K562 (cell line): ENCODE data around the gene ZNF862. TPM values are rescaled to one million over a fixed set of nuclear protein-coding genes. Genes with fewer than 3 reads are reported as not detected.

Experiments used
- ATF3 ChIP-seq, 2 experiments: fragments of 450-650 bp in 1 of 2; sonication (generic) in 1 of 2; formaldehyde crosslinking in 1 of 2; IDR thresholded peaks in 1 of 2; conservative IDR thresholded peaks in 1 of 2; 2 replicates each; pipeline versions ENCODE4 v1.6.1 to v1.8.1; 2016 to 2023; ENCODE audit warnings: mild to moderate bottlenecking in 2 of 2, moderate library complexity in 2 of 2, inconsistent platforms in 1 of 2, missing genetic modification reagents in 1 of 2
- BDP1 ChIP-seq: IDR thresholded peaks from 3 replicates; pipeline ENCODE4 v1.6.1; 2011; ENCODE audit not compliant: insufficient read length, insufficient read depth
- BRD4 ChIP-seq: fragments of 200-600 bp; sonication (generic); IDR thresholded peaks from 2 replicates; pipeline ENCODE4 v1.6.1; 2017; ENCODE audit warnings: inconsistent platforms
- ELF2 ChIP-seq: fragments of 250-450 bp; sonication (Bioruptor Pico); IDR thresholded peaks from 2 replicates; pipeline ENCODE4 v1.5.0; 2021; ENCODE audit warnings: mild to moderate bottlenecking
- ELF4 ChIP-seq: fragments of 450-650 bp; formaldehyde crosslinking; IDR thresholded peaks from 2 replicates; pipeline ENCODE4 v1.4.0; 2022; ENCODE audit warnings: missing genetic modification characterization
- EWSR1 ChIP-seq: fragments of 450-650 bp; IDR thresholded peaks from 2 replicates; pipeline ENCODE4 v1.6.1; 2018; ENCODE audit warnings: borderline replicate concordance, mild to moderate bottlenecking, low read depth, moderate library complexity; ENCODE audit not compliant: partially characterized antibody
- FOXK2 ChIP-seq, 2 experiments: fragments of 450-650 bp; IDR thresholded peaks in 1 of 2; conservative IDR thresholded peaks in 1 of 2; 2 replicates each; pipeline ENCODE4 v1.6.1; 2016; ENCODE audit warnings: low read depth in 2 of 2, mild to moderate bottlenecking in 1 of 2
- FOXO4 ChIP-seq: fragments of 450-650 bp; formaldehyde crosslinking; IDR thresholded peaks from 2 replicates; pipeline ENCODE4 v1.4.0; 2020; ENCODE audit warnings: mild to moderate bottlenecking, moderate library complexity
- HNRNPUL1 ChIP-seq: fragments of 200-400 bp; formaldehyde crosslinking; IDR thresholded peaks from 2 replicates; pipeline ENCODE4 v1.6.1; 2017; ENCODE audit warnings: low read length
- KAT8 ChIP-seq: fragments of 450-650 bp; IDR thresholded peaks from 2 replicates; pipeline ENCODE4 v1.6.1; 2016; ENCODE audit warnings: low read depth, mild to moderate bottlenecking
- KDM2B ChIP-seq: fragments of 250-450 bp; sonication (Bioruptor Pico); IDR thresholded peaks from 2 replicates; pipeline ENCODE4 v1.8.0; 2021; ENCODE audit warnings: mild to moderate bottlenecking, moderate library complexity
- L3MBTL2 ChIP-seq: fragments of 450-650 bp; IDR thresholded peaks from 2 replicates; pipeline ENCODE4 v1.6.1; 2016; ENCODE audit warnings: mild to moderate bottlenecking, moderate library complexity
- LARP7 ChIP-seq: fragments of 450-650 bp; IDR thresholded peaks from 2 replicates; pipeline ENCODE4 v1.6.1; 2016
- NFYB ChIP-seq: IDR thresholded peaks from 2 replicates; pipeline ENCODE4 v1.6.1; 2011; ENCODE audit warnings: mild to moderate bottlenecking, moderate library complexity; ENCODE audit not compliant: insufficient read length; ENCODE audit errors: extremely low read depth
- NR2C1 ChIP-seq, 2 experiments: fragments of 450-650 bp; IDR thresholded peaks; 2 replicates each; pipeline ENCODE4 v1.6.1; 2017; ENCODE audit warnings: mild to moderate bottlenecking in 2 of 2, antibody characterized with exemption in 1 of 2, inconsistent platforms in 1 of 2, missing compliant biosample characterization in 1 of 2, missing genetic modification characterization in 1 of 2
- RHOXF2B ChIP-seq: fragments of 250-450 bp; sonication (Bioruptor Pico); conservative IDR thresholded peaks from 2 replicates; pipeline ENCODE4 v1.5.1; 2021
- SIX5 ChIP-seq, 2 experiments: IDR thresholded peaks; 2 replicates each; pipeline ENCODE4 v1.6.1; 2011; ENCODE audit warnings: low read length in 2 of 2, borderline replicate concordance in 1 of 2, low read depth in 1 of 2, mild to moderate bottlenecking in 1 of 2, moderate library complexity in 1 of 2; ENCODE audit not compliant: insufficient read depth in 1 of 2
- SNAPC5 ChIP-seq: fragments of 250-450 bp; sonication (Bioruptor Pico); IDR thresholded peaks from 2 replicates; pipeline ENCODE4 v1.8.0; 2021; ENCODE audit warnings: moderate library complexity, mild to moderate bottlenecking, inconsistent platforms
- TAF9B ChIP-seq: fragments of 450-650 bp; IDR thresholded peaks from 2 replicates; pipeline ENCODE4 v1.6.1; 2018; ENCODE audit warnings: mild to moderate bottlenecking; ENCODE audit not compliant: partially characterized antibody
- TBP ChIP-seq: optimal IDR thresholded peaks from 2 replicates; pipeline ENCODE3; 2011; ENCODE audit warnings: low read depth, low read length, improper control_type of control experiment
- TEAD4 ChIP-seq, 2 experiments: sonication (generic) in 1 of 2; formaldehyde crosslinking in 1 of 2; IDR thresholded peaks; 2 replicates each; pipeline versions ENCODE4 v1.6.1 to v1.8.0; 2012 to 2022; ENCODE audit warnings: borderline replicate concordance in 1 of 2, inconsistent platforms in 1 of 2, low read length in 1 of 2, mild to moderate bottlenecking in 1 of 2, missing genetic modification reagents in 1 of 2
- ZNF12 ChIP-seq: sonication (generic); formaldehyde crosslinking; IDR thresholded peaks from 2 replicates; pipeline ENCODE4 v1.4.0; 2020; ENCODE audit warnings: mild to moderate bottlenecking, missing genetic modification reagents
- ZNF282 ChIP-seq: sonication (generic); formaldehyde crosslinking; IDR thresholded peaks from 2 replicates; pipeline ENCODE4 v1.8.1; 2023; ENCODE audit warnings: missing genetic modification reagents
- ZNF511 ChIP-seq: sonication (generic); formaldehyde crosslinking; IDR thresholded peaks from 2 replicates; pipeline ENCODE4 v1.8.0; 2022; ENCODE audit warnings: mild to moderate bottlenecking, missing genetic modification reagents
- ZNF766 ChIP-seq: fragments of 200-800 bp; sonication (Bioruptor generic); conservative IDR thresholded peaks from 2 replicates; pipeline ENCODE4 v1.6.1; 2016; ENCODE audit warnings: missing genetic modification characterization, missing compliant biosample characterization
- ZNF778 ChIP-seq: fragments of 450-650 bp; formaldehyde crosslinking; IDR thresholded peaks from 2 replicates; pipeline ENCODE4 v1.4.0; 2020; ENCODE audit warnings: mild to moderate bottlenecking, moderate library complexity
- polyA plus RNA-seq, 8 experiments: library from polyadenylated mRNA; depleted of rRNA in 4 of 8; stranded (reverse) in 5 of 8; unstranded in 3 of 8; fragments of >200 nt; fragmentation: Nextera tagmentation in 2 of 8; fragmentation: Illumina TruSeq in 1 of 8; extraction: Ambion mirVana in 2 of 8; extraction: Trizol in 1 of 8; gene quantifications; 2 replicates each; pipeline versions ENCODE4 v1.2.1 to v1.2.3, GENCODE V29; 2011 to 2014; ENCODE audit warnings: inconsistent platforms in 1 of 8, missing spikeins in 1 of 8
- total RNA-seq, 7 experiments: library from RNA; depleted of rRNA in 6 of 7; stranded (reverse); fragments of >200 nt in 6 of 7; fragmentation: Illumina TruSeq in 2 of 7; extraction: Trizol in 2 of 7; gene quantifications; 2 replicates each; pipeline versions ENCODE4 v1.2.1 to v1.2.3, GENCODE V29; 2011 to 2021; ENCODE audit warnings: low replicate concordance in 1 of 7

Gene ZNF862
- total and polyA plus RNA-seq, 9 of the 15 experiments (the other 6 are each of a cell fraction or from before 2014, with no cell fraction given) = 1.1 to 3.9 (median 2.6) TPM

- TF ChIP-seq SIX5 (IDR thresholded peaks at IDR 0.05; ENCODE audit: borderline replicate concordance in 1 of 2, insufficient read depth in 1 of 2, low read depth in 1 of 2, low read length in 2 of 2) (peak; percentile 91 to 97), TBP (peak; percentile 72), FOXK2 (conservative IDR thresholded peaks at IDR 0.05 in 1 of 2, IDR thresholded peaks at IDR 0.05 in 1 of 2; ENCODE audit: low read depth in 2 of 2) (peak in 1 of 2 experiments; percentile 24; a peak in 1 of 4 replicates), L3MBTL2 (no peak; the same call in 1 of the 2 replicates), ATF3 (IDR thresholded peaks at IDR 0.05) (no peak), ATF3 (CRISPR knock-in tag; conservative IDR thresholded peaks at IDR 0.05) (no peak), ZNF12 (0 out of 2 replicates have a peak, but pooled peaks have one; percentile 53), FOXO4 (peak; percentile 86), RHOXF2B (CRISPR knock-in tag) (no peak), ELF2 (no peak), KDM2B (CRISPR knock-in tag) (no peak; the same call in 1 of the 2 replicates), ZNF282 (CRISPR knock-in tag) (no peak), TAF9B (no peak), ELF4 (no peak), EWSR1 (no peak), BDP1 (no peak), NR2C1 (IDR thresholded peaks at IDR 0.05) (no peak), NR2C1 (tag; IDR thresholded peaks at IDR 0.05) (no peak), KAT8 (no peak), SNAPC5 (no peak), ZNF511 (no peak), BRD4 (no peak), ZNF766 (CRISPR knock-in tag) (no peak), TEAD4 (IDR thresholded peaks at IDR 0.05; ENCODE audit: low read length) (no peak), TEAD4 (CRISPR knock-in tag; IDR thresholded peaks at IDR 0.05; ENCODE audit: borderline replicate concordance) (no peak), NFYB (peak; percentile 54), LARP7 (no peak), ZNF778 (CRISPR knock-in tag) (no peak), HNRNPUL1 (no peak)
Measured at GRCh38 chr7:149838224-149838991, at the start of gene ZNF862 (continued).
